GM19438 (cell line): ENCODE data around the gene PAQR4.
"Not testable (repeated sequence)": the region's sequence is repeated elsewhere in the genome, so short reads cannot be mapped to it uniquely, and the experiment has no call there.

Experiments used
- ATAC-seq: cut with Tn5 transposase; IDR thresholded peaks from one replicate; pipeline ENCODE4 v1.9.1; 2021; ENCODE audit warnings: low read depth; ENCODE audit not compliant: unreplicated experiment

PAQR4 gene

DNA sequence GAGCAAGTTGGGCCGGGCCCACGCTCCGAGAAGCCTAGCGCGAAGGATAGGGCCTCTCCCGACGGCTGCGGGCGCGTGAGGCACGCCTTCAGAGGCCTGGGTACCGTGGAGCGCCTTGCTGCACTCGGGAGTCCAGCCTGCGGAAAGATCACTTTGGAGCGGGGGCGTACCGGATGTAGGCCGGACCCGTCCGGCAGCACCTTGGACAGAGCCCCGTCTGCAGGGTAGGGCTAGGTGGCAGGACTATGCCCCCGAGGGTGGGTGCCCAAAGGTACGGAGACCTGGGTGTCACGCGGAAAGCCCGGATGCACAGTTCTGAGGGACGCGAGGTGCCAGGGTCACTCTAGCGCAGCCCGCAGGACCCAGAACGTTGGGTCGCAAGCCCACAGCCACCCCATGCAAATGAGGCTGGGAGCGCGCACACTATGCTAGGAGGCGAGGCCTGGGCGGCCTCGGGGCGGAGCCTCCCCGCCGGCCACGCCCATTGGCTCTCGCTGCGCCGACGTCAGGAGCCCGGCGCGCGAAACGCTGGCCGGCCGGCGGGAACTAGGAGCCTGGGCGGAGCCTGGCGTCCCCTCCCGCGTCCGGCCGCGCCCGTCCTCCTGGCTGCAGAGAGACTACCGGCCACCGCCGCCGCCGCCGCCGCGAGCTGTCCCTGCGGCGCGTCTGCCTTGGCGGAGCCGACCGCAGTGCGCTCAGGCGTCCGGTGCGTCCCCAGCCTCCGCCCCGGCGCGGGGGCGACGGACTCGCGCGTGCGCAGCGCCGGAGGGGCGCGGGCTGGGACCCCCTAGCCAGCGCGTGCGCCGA lies at the start of gene PAQR4:
PAQR4 (plus strand) TSS at position 611 of the 807 bp plus-strand sequence. CDS start 327 bp downstream, outside the sequence.
- peak; percentile 54 for ATAC-seq

DNA sequence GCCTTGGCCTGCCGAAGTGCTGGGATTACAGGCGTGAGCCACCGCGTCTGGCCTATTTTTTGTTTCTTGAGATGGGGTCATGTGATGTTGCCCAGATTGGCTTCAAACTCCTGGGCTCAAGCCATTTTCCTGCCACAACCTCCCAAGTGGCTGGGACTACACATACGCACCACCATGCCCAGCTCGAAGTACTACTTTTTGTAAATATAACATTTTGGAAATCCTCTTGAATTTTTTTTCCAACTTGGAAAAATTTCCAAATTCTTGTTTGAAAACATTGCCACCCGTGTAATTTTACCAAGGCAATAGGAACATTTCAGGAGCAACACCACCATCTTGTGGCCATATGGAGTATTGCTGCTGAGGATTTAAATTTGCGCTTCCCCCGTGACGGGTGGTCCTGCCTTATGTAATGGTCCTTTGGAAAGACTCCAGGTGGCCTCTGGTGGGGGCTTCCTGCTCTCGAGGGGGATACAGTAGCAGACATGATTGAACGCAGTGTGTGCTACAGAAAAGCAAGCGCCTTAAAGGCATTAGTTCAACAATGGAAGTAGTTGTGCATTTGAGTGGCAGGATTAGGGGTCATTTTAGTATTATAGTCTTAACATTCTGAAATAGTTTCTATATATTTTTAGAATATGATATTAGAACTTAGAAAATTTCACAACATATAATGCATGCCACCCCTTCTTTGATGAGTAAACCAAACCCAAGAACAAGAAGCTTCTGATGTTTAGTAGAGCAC lies 49.5 kb upstream of the PAQR4 start:
- ATAC-seq: no peak

DNA sequence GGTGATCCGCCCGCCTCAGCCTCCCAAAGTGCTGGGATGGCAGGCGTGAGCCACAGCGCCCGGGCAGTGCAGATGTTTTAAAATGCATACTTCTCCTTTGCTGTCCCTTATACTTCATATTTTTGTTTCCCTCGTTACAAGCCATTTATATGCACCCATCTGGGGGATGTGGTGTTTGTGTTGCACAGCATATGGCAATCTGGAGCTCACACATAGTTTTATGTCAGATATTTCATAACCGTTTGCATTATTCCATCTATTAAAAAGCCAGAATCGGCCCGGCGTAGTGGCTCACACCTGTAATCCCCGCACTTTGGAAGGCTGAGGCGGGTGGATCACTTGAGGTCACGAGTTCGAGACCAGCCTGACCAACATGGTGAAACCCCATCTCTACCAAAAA lies 45.7 kb upstream of the PAQR4 start:
- no peak for ATAC-seq

DNA sequence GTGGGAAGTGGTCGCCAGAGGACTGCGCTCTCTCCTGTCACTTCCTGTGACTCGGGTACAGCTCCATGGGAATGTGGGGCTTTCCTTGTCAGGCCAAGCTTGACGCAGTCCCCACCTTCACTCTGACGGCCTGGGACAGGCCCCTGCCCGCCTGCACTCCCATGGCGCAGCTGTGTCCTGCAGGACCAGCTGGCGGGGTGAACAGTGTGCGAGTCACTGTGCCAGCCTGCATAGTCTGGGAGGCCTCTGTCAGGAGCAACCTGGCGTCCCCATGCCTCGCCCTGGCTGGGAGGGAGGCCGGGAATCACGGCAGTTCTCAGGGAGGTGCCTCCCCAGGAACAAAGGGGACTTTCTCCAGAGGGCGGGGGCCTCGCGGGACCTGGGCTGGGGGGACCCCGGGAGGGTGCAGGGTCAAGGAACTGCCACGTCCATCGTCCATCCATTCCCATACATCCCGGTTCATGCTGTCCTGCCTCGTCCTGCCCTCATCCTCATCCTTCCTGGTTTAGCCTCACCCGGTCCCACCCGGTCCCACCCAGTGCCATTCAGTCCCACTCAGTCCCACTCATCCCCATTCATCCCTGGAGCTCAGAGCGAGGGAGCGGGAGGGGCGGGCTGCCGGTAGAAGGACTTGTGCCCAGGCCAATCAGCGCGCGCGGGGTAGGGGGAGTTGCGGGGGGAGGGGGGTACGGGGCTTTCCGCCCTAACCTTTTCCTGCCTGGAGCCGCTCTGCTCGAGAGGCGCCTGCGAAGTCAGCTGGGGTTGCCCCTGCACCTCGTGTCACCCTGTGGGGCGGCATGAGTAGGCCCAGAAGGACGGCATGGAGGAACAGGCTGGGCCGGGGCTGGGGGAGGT lies 44.0 kb upstream of the PAQR4 start:
- no peak for ATAC-seq

- ATAC-seq: no peak
These were observed 43.0 kb upstream of the PAQR4 start for GRCh38 chr16:2925951-2926649.

DNA sequence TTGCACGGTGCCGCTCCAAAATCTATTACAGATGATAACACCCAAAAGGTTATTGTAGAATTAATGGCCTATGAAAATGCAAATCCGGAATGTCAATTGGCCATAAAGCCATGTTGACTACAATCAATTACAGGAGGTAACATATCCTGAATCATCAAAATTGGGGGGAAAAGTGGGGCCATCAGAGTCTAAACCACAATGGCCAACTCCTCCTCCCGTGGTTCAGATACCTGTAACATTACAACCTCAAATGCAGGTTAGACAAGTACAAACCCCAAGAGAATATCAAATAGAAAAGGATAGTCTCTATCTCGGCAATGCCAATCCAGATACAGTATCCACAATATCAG lies 42.5 kb upstream of the PAQR4 start:
- ATAC-seq: no peak

GRCh38 chr16:2927010-2927646 lies 42.0 kb upstream of the PAQR4 start:
- no peak for ATAC-seq

- ATAC-seq: not testable (repeated sequence)
These were observed 41.0 kb upstream of the PAQR4 start for GRCh38 chr16:2928151-2928550.

DNA sequence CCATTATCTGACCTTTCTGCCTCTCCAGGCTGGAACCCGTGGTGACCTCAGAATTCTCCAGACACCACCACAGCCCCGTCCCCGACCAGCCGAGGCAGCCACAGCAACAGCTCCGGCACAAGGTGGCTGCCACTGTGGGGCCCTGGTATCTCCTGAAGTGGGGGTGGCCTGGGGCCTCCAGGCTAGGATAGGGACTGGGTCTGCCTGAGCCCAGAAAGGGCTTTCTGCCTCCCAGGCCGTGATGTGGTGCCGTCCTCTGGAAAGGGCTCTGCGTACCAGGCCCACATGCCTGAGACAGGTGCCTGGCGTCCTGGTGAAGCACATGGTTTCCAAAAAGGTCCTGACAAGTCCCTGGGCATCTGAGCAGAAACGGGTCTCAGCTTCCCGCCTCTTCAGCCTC lies 40.4 kb upstream of the PAQR4 start:
- ATAC-seq: no peak

- ATAC-seq: no peak
These were observed 39.5 kb upstream of the PAQR4 start for GRCh38 chr16:2929693-2930092.

DNA sequence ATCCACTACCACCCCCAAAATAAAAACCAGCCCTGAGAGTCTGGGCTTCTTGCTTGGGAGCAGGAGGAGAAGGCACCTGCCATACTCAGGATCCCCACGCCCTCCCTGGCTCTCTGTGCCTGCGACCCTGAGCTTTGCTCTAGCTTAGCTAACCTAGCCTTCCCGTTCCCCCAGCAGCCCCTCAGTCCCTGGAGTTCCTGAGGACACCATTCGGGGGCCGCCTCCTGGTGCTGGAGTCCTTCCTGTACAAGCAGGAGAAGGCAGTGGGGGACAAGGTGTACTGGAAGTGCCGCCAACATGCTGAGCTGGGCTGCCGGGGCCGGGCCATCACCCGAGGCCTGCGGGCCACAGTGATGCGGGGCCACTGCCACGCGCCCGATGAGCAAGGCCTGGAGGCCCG lies 38.9 kb upstream of the PAQR4 start:
- ATAC-seq: no peak

- ATAC-seq: not testable (repeated sequence)
These were observed 37.8 kb upstream of the PAQR4 start for GRCh38 chr16:2931231-2931914.

- no peak for ATAC-seq
These were observed 36.0 kb upstream of the PAQR4 start for GRCh38 chr16:2933136-2933535.

DNA sequence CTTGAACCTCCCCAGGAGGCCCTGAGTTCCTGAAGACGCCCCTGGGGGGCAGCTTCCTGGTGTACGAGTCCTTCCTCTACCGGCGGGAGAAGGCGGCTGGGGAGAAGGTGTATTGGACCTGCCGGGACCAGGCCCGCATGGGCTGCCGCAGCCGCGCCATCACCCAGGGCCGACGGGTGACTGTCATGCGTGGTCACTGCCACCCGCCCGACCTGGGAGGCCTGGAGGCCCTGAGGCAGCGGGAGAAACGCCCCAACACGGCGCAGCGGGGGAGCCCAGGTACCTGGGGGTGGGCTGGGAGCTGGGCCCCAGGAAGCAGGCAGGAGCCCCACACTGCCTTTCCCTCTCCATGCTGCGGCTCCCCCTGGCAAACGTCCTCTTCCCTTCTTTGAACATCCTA lies 35.4 kb upstream of the PAQR4 start:
- ATAC-seq: no peak

DNA sequence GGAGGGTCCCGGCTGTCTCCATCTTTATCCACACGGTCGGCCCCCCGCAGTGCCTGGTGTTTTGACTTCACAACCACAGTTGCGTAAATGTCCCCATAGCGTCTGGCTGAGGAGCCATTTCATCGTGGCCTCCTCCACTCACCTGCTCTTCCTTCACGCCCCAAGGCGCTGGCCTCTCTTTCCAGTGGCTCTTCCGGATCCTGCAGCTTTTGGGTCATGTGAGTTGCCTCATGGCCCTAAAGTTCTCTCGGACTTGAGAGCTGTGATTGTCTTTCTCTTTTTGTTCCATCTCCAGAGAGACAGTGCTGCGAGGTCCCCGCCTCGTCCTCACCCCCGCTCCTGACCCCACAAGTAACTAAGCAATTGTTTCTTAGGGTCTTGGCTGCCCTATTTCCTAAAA lies 34.7 kb upstream of the PAQR4 start:
- ATAC-seq: no peak

- no peak for ATAC-seq
These were observed 32.6 kb upstream of the PAQR4 start for GRCh38 chr16:2936436-2937011.

GRCh38 chr16:2937170-2937569 lies 32.0 kb upstream of the PAQR4 start:
- no peak for ATAC-seq

GRCh38 chr16:2938206-2938605 lies 30.9 kb upstream of the PAQR4 start:
- ATAC-seq: no peak

- ATAC-seq: no peak
These were observed 29.2 kb upstream of the PAQR4 start for GRCh38 chr16:2939968-2940367.
